H1 (cell line): ENCODE results near the gene NHEJ1. TPM values are rescaled to one million over a fixed set of nuclear protein-coding genes. Genes with fewer than 3 reads are reported as not detected.

Experiments used
- CTCF ChIA-PET: fragments of 300-600 bp; sonication (Branson Sonifier 250); formaldehyde crosslinking; loops from one replicate; lab custom pipeline; 2021; ENCODE audit not compliant: partially characterized antibody; lab: Charles Lee
- POLR2A ChIA-PET: fragments of 300-600 bp; sonication (Branson Sonifier 250); formaldehyde crosslinking; loops from one replicate; lab custom pipeline; 2021; ENCODE audit warnings: inconsistent platforms; ENCODE audit not compliant: partially characterized antibody; lab: Charles Lee
- DNase-seq, 2 experiments: peaks; one replicate each; pipeline versions ENCODE4 v3.0.0 to v3.0.0-alpha.2; 2010 to 2022; ENCODE audit warnings: low spot score in 2 of 2, low read depth in 1 of 2, mixed read lengths in 1 of 2
- FAIRE-seq: peaks from 2 replicates; lab custom pipeline; 2011; peaks lifted over from hg19 to GRCh38; lab: Jason Lieb, UNC
- H2AFZ ChIP-seq: 2 replicates; pipeline ENCODE4 v1.8.1; 2012; ENCODE audit warnings: low read length, inconsistent platforms
- H2AK5ac ChIP-seq: 2 replicates; pipeline ENCODE4 v1.6.1; 2013; ENCODE audit warnings: low read depth, low read length
- H2BK120ac ChIP-seq: replicated peaks from 2 replicates; pipeline ENCODE3; 2013; ENCODE audit warnings: low read depth, low read length, inconsistent platforms
- H2BK12ac ChIP-seq: 2 replicates; pipeline ENCODE4 v1.6.1; 2013; ENCODE audit warnings: low read depth, low read length
- H2BK15ac ChIP-seq: 2 replicates; pipeline ENCODE4 v1.6.1; 2013; ENCODE audit warnings: low read length
- H2BK20ac ChIP-seq: 2 replicates; pipeline ENCODE4 v1.6.1; 2013; ENCODE audit warnings: low read length
- H2BK5ac ChIP-seq: 2 replicates; pipeline ENCODE4 v1.6.1; 2013; ENCODE audit warnings: low read depth, low read length
- H3K14ac ChIP-seq: 2 replicates; pipeline ENCODE4 v1.6.1; 2013; ENCODE audit warnings: inconsistent platforms; ENCODE audit not compliant: insufficient read length
- H3K18ac ChIP-seq: 2 replicates; pipeline ENCODE4 v1.6.1; 2013; ENCODE audit warnings: low read length; ENCODE audit errors: extremely low read depth
- H3K23ac ChIP-seq: 2 replicates; pipeline ENCODE4 v1.6.1; 2013; ENCODE audit warnings: inconsistent platforms; ENCODE audit not compliant: insufficient read length
- H3K23me2 ChIP-seq: 2 replicates; pipeline ENCODE4 v1.6.1; 2013; ENCODE audit warnings: low read depth, low read length
- H3K27ac ChIP-seq: 2 replicates; pipeline ENCODE4 v1.6.1; 2011; ENCODE audit warnings: low read depth, low read length, inconsistent platforms
- H3K27me3 ChIP-seq, 4 experiments: replicated peaks in 1 of 4; 1 replicate in 1 of 4; 2 replicates in 3 of 4; pipeline versions ENCODE4 v1.6.1 to v1.8.1; 2011 to 2013; ENCODE audit warnings: low read length in 3 of 4, mild to moderate bottlenecking in 3 of 4, inconsistent platforms in 2 of 4, mixed read lengths in 2 of 4, moderate library complexity in 1 of 4; ENCODE audit not compliant: control insufficient read depth in 3 of 4, insufficient read depth in 3 of 4; ENCODE audit errors: extremely low read depth in 1 of 4
- H3K36me3 ChIP-seq, 4 experiments: 2 replicates each; pipeline versions ENCODE4 v1.6.1 to v1.8.1; 2011 to 2013; ENCODE audit warnings: mild to moderate bottlenecking in 4 of 4, low read length in 3 of 4, moderate library complexity in 2 of 4, control low read depth in 1 of 4, inconsistent platforms in 1 of 4; ENCODE audit not compliant: insufficient read depth in 4 of 4, control insufficient read depth in 2 of 4
- H3K4ac ChIP-seq: replicated peaks from 2 replicates; pipeline ENCODE3; 2013; ENCODE audit warnings: low read length, low read depth, mixed read lengths, inconsistent platforms; ENCODE audit not compliant: insufficient read length
- H3K4me1 ChIP-seq, 4 experiments: replicated peaks in 1 of 4; 1 replicate in 1 of 4; 2 replicates in 3 of 4; pipeline versions ENCODE4 v1.6.1 to v1.8.1; 2011 to 2013; ENCODE audit warnings: low read length in 3 of 4, inconsistent platforms in 2 of 4, mixed read lengths in 1 of 4; ENCODE audit not compliant: insufficient read depth in 4 of 4, control insufficient read depth in 3 of 4
- H3K4me2 ChIP-seq, 2 experiments: 2 replicates each; pipeline versions ENCODE4 v1.6.1 to v1.8.1; 2011 to 2013; ENCODE audit warnings: low read depth in 2 of 2, low read length in 2 of 2, control low read depth in 1 of 2, inconsistent platforms in 1 of 2, mild to moderate bottlenecking in 1 of 2; ENCODE audit not compliant: insufficient read depth in 1 of 2
- H3K4me3 ChIP-seq, 4 experiments: fragments of 200-600, 300-600 bp in 1 of 4; sonication (generic), shearing (Covaris generic), sonication (Bioruptor Twin) in 1 of 4; 2 replicates each; pipeline versions ENCODE4 v1.5.1 to v1.8.1; 2011 to 2016; ENCODE audit warnings: low read length in 4 of 4, low read depth in 3 of 4, control low read depth in 2 of 4, inconsistent platforms in 2 of 4, mild to moderate bottlenecking in 2 of 4, mixed read lengths in 1 of 4, moderate library complexity in 1 of 4; ENCODE audit not compliant: insufficient read depth in 2 of 4; ENCODE audit errors: extremely low read depth in 1 of 4
- H3K56ac ChIP-seq: replicated peaks from 2 replicates; pipeline ENCODE3; 2013; ENCODE audit warnings: low read depth, mild to moderate bottlenecking, mixed read lengths, low read length, inconsistent platforms; ENCODE audit not compliant: insufficient read length
- H3K79me1 ChIP-seq: 2 replicates; pipeline ENCODE4 v1.6.1; 2013; ENCODE audit warnings: low read depth, low read length, control low read depth
- H3K79me2 ChIP-seq, 2 experiments: 2 replicates each; pipeline versions ENCODE4 v1.6.1 to v1.8.1; 2012 to 2013; ENCODE audit warnings: low read length in 2 of 2, mild to moderate bottlenecking in 2 of 2, inconsistent platforms in 1 of 2; ENCODE audit not compliant: insufficient read depth in 2 of 2, control insufficient read depth in 1 of 2
- H3K9ac ChIP-seq, 4 experiments: replicated peaks in 1 of 4; 1 replicate in 1 of 4; 2 replicates in 3 of 4; pipeline versions ENCODE4 v1.6.1 to v1.8.1; 2011 to 2013; ENCODE audit warnings: low read depth in 3 of 4, low read length in 3 of 4, control low read depth in 2 of 4, mild to moderate bottlenecking in 2 of 4, moderate library complexity in 2 of 4, inconsistent platforms in 1 of 4; ENCODE audit errors: extremely low read depth in 1 of 4
- H3K9me3 ChIP-seq, 2 experiments: 2 replicates each; pipeline versions ENCODE4 v1.6.1 to v1.8.1; 2012 to 2013; ENCODE audit warnings: mild to moderate bottlenecking in 2 of 2, moderate library complexity in 2 of 2, control low read depth in 1 of 2, inconsistent platforms in 1 of 2, low read depth in 1 of 2, low read length in 1 of 2, mixed read lengths in 1 of 2; ENCODE audit not compliant: insufficient read depth in 2 of 2
- H4K20me1 ChIP-seq, 2 experiments: replicated peaks in 1 of 2; 2 replicates each; pipeline versions ENCODE3 to v1.8.1; 2011 to 2013; ENCODE audit warnings: inconsistent platforms in 2 of 2, low read length in 2 of 2, mild to moderate bottlenecking in 1 of 2; ENCODE audit not compliant: insufficient read depth in 2 of 2, control insufficient read depth in 1 of 2
- H4K5ac ChIP-seq: 2 replicates; pipeline ENCODE4 v1.6.1; 2013; ENCODE audit warnings: low read length, low read depth, mixed read lengths, inconsistent platforms; ENCODE audit not compliant: insufficient read length
- H4K8ac ChIP-seq: 2 replicates; pipeline ENCODE4 v1.8.0; 2013; ENCODE audit warnings: mild to moderate bottlenecking, moderate library complexity, low read length, inconsistent platforms; ENCODE audit not compliant: insufficient read depth; ENCODE audit errors: extremely low read depth
- H4K91ac ChIP-seq: replicated peaks from 2 replicates; pipeline ENCODE3; 2013; ENCODE audit warnings: low read length, mixed read lengths, inconsistent platforms; ENCODE audit not compliant: insufficient read length
- ASH2L ChIP-seq: fragments of 200-600, 300-600 bp; sonication (generic); IDR thresholded peaks from one replicate; pipeline ENCODE4 v1.7.1; 2017; ENCODE audit warnings: low read length
- CBX8 ChIP-seq: fragments of 300-800, 300-1000 bp; sonication (generic); IDR thresholded peaks from 2 replicates; pipeline ENCODE4 v1.7.1; 2016; ENCODE audit warnings: low read depth, low read length, borderline replicate concordance
- CEBPB ChIP-seq: IDR thresholded peaks from 2 replicates; pipeline ENCODE4 v1.6.1; 2012; ENCODE audit warnings: low read depth, low read length
- JUN ChIP-seq: IDR thresholded peaks from 2 replicates; pipeline ENCODE4 v1.6.1; 2011; ENCODE audit warnings: low read depth, mild to moderate bottlenecking, improper control_type of control experiment, low read length
- KDM1A ChIP-seq: fragments of 200-600, 300-600 bp; sonication (generic); IDR thresholded peaks from 2 replicates; pipeline ENCODE4 v1.7.1; 2016; ENCODE audit warnings: mild to moderate bottlenecking, low read length, borderline replicate concordance
- KDM4A ChIP-seq: IDR thresholded peaks from one replicate; pipeline ENCODE4 v1.7.1; 2012; ENCODE audit warnings: low read depth, mild to moderate bottlenecking, moderate library complexity, low read length, inconsistent platforms; ENCODE audit not compliant: severe bottlenecking
- NANOG ChIP-seq: IDR thresholded peaks from 2 replicates; pipeline ENCODE4 v1.6.1; 2011; ENCODE audit warnings: low read length, low read depth, mild to moderate bottlenecking, inconsistent platforms; ENCODE audit not compliant: insufficient read depth, poor library complexity, severe bottlenecking
- POU5F1 ChIP-seq: IDR thresholded peaks from 2 replicates; pipeline ENCODE4 v1.6.1; 2011; ENCODE audit warnings: low read depth, mild to moderate bottlenecking, low read length, moderate library complexity
- SRF ChIP-seq: IDR thresholded peaks from 2 replicates; pipeline ENCODE4 v1.6.1; 2011; ENCODE audit warnings: mild to moderate bottlenecking, low read depth, low read length, moderate library complexity
- TBP ChIP-seq: IDR thresholded peaks from 2 replicates; pipeline ENCODE4 v1.6.1; 2011; ENCODE audit warnings: low read depth, low read length, improper control_type of control experiment
- TCF12 ChIP-seq: IDR thresholded peaks from 2 replicates; pipeline ENCODE4 v1.6.1; 2011; ENCODE audit warnings: low read depth, mild to moderate bottlenecking, low read length
- TEAD4 ChIP-seq: IDR thresholded peaks from 2 replicates; pipeline ENCODE4 v1.6.1; 2012; ENCODE audit warnings: low read depth, low read length, inconsistent platforms, mixed read lengths
- ZNF274 ChIP-seq: IDR thresholded peaks from 2 replicates; pipeline ENCODE4 v1.7.0; 2012; ENCODE audit warnings: low read length, borderline replicate concordance; ENCODE audit errors: extremely low read depth
- WGBS, 2 experiments: shearing (Covaris generic) in 1 of 2; methylation state at CpG; one replicate each; pipeline versions ENCODE4 v1.1.6 to v1.1.7; 2013 to 2015; ENCODE audit warnings: low lambda C conversion rate in 2 of 2, mixed read lengths in 2 of 2, inconsistent platforms in 1 of 2, low coverage in 1 of 2, missing lambda C conversion rate in 1 of 2; ENCODE audit not compliant: insufficient replicate concordance in 2 of 2, insufficient coverage in 1 of 2, insufficient read length in 1 of 2; ENCODE audit errors: extremely low coverage in 1 of 2, missing lambda C conversion rate in 1 of 2; 5-methylcytosine and 5-hydroxymethylcytosine counted together
- polyA plus RNA-seq, 7 experiments: library from polyadenylated mRNA; depleted of rRNA in 3 of 7; stranded (reverse) in 5 of 7; unstranded in 2 of 7; fragments of >200 nt in 5 of 7; fragments of 200-250 nt in 2 of 7; gene quantifications; 1 replicate in 5 of 7; 2 replicates in 1 of 7; 4 replicates in 1 of 7; pipeline versions ENCODE4 v1.2.1 to v1.2.3, GENCODE V29; 2011 to 2013; ENCODE audit warnings: missing spikeins in 2 of 7, mixed read lengths in 2 of 7
- total RNA-seq: library from RNA; stranded (reverse); fragmentation: NEBNext Ultra II Directional; extraction: Animal tissue kit (Norgen Biotek cat#: 25700); gene quantifications from 2 replicates; pipeline ENCODE4 v1.2.1, GENCODE V29; 2021

NHEJ1 gene
- total and polyA plus RNA-seq, 2 of the 8 experiments (the other 6 are each of a cell fraction or from before 2014, with no cell fraction given): 22.7 to 24.1 TPM

GRCh38 chr2:219026946-219027345, 133.7 kb downstream of the NHEJ1 start:
- Histone ChIP-seq H3K9ac (no peak overlapping the region), H3K18ac (no peak overlapping the region), H3K36me3 (no peaks in the 10 kb centered on the region), H3K4ac (no peak overlapping the region), H2BK12ac (no peak overlapping the region), H4K5ac (no peak overlapping the region), H2BK120ac (no peak overlapping the region), H3K27ac (no peak overlapping the region), H3K56ac (no peak overlapping the region), H3K4me1 (peaks cover 0 to 3% (median under 1%) of the 10 kb centered on the region in 4 experiments; a peak in 2 of 7 replicates), H2AK5ac (no peak overlapping the region), H3K9me3 (no peaks in the 10 kb centered on the region), H4K8ac (no peak overlapping the region), H2BK15ac (no peak overlapping the region), H4K20me1 (peaks cover 0 to 2% of the 10 kb centered on the region in 2 experiments), H2BK20ac (no peak overlapping the region), H2BK5ac (no peak overlapping the region), H3K79me2 (no peaks in the 10 kb centered on the region), H3K4me2 (no peak overlapping the region), H2AFZ (no peak overlapping the region), H3K23me2 (no peaks in the 10 kb centered on the region), H3K27me3 (no peaks in the 10 kb centered on the region; a peak in 1 of 7 replicates), H3K4me3 (no peak overlapping the region), H4K91ac (no peak overlapping the region), H3K79me1 (no peaks in the 10 kb centered on the region), H3K23ac (no peak overlapping the region), H3K14ac (no peak overlapping the region)
- no peak for FAIRE-seq
- no peak for DNase-seq
- 91% methylated on average over 7 of the region's 7 CpGs; no CpG with 5 or more reads in 1 of the 2 experiments for WGBS, 2 experiments
- ChIA-PET CTCF (interaction anchor here (0.8 to 45.5 kb wide), 12 partner anchors 8 to 268 kb away, joined by 3 to 1006 read pairs (median 8); partner anchors contain the start of genes CFAP65, CRYBA2, IHH and NHEJ1), POLR2A (interaction anchor here (0.7 to 1.1 kb wide), 2 partner anchors 90 to 123 kb away, joined by 3 read pairs; no protein-coding TSS in a partner anchor)
- TF ChIP-seq TCF12 (no peak), TEAD4 (no peak), TBP (no peak), POU5F1 (no peak), KDM4A (no peak), ZNF274 (no peak), NANOG (no peak), CBX8 (no peak), ASH2L (no peak), JUN (no peak), KDM1A (no peak), CEBPB (no peak), SRF (no peak)
